Natural killer cell (primary cell): ENCODE results near the gene CYP26B1. TPM values are rescaled to one million over a fixed set of nuclear protein-coding genes. Genes with fewer than 3 reads are reported as not detected.

Source experiments
- ATAC-seq, 3 donors: fragments of 150-1000 bp in 2 of 3; fragments of 200-7000 bp in 1 of 3; cut with Tn5 transposase; 1 replicate in 1 of 3; 2 replicates in 2 of 3; pipeline ENCODE4 v1.10.0; 2021; ENCODE audit warnings: mild to moderate bottlenecking in 2 of 3, moderate library complexity in 2 of 3
- DNase-seq, 2 donors: peaks; one replicate each; pipeline versions ENCODE4 v3.0.0 to v3.0.0-alpha.2; 2013 to 2021; ENCODE audit warnings: mixed read lengths in 1 of 2
- H3K27ac ChIP-seq: one replicate; pipeline ENCODE4 v1.5.1; 2013; ENCODE audit warnings: mild to moderate bottlenecking, low read length
- H3K27me3 ChIP-seq: one replicate; pipeline ENCODE4 v1.6.1; 2013; ENCODE audit warnings: low read length; ENCODE audit not compliant: control insufficient read depth, insufficient read depth
- H3K36me3 ChIP-seq: one replicate; pipeline ENCODE4 v1.6.1; 2013; ENCODE audit warnings: low read length; ENCODE audit not compliant: control insufficient read depth, insufficient read depth
- H3K4me1 ChIP-seq: one replicate; pipeline ENCODE4 v1.6.1; 2013; ENCODE audit warnings: low read length; ENCODE audit not compliant: control insufficient read depth, insufficient read depth
- H3K4me3 ChIP-seq: one replicate; pipeline ENCODE4 v1.5.1; 2013; ENCODE audit warnings: low read length
- H3K9me3 ChIP-seq: one replicate; pipeline ENCODE4 v1.6.1; 2013; ENCODE audit warnings: low read length; ENCODE audit not compliant: control insufficient read depth, insufficient read depth
- H3K27ac Mint-ChIP-seq, 2 donors: one replicate each; pipeline ENCODE4 v1.8.0; 2022; ENCODE audit warnings: mild to moderate bottlenecking in 2 of 2, mixed read lengths in 2 of 2, moderate library complexity in 1 of 2
- H3K27me3 Mint-ChIP-seq, 2 donors: one replicate each; pipeline ENCODE4 v1.8.0; 2022; ENCODE audit warnings: low read depth in 2 of 2, mixed read lengths in 2 of 2
- H3K36me3 Mint-ChIP-seq: one replicate; pipeline ENCODE4 v1.8.0; 2022; ENCODE audit warnings: mixed read lengths
- H3K4me1 Mint-ChIP-seq, 2 donors: one replicate each; pipeline ENCODE4 v1.8.0; 2022; ENCODE audit warnings: mixed read lengths in 2 of 2
- H3K4me3 Mint-ChIP-seq: one replicate; pipeline ENCODE4 v1.8.0; 2022; ENCODE audit warnings: mild to moderate bottlenecking, moderate library complexity, mixed read lengths
- H3K9me3 Mint-ChIP-seq, 2 donors: one replicate each; pipeline ENCODE4 v1.8.0; 2022; ENCODE audit warnings: mixed read lengths in 2 of 2
- WGBS: methylation state at CpG from one replicate; pipeline ENCODE4 v1.1.7; 2013; ENCODE audit warnings: missing lambda C conversion rate; ENCODE audit not compliant: insufficient coverage; 5-methylcytosine and 5-hydroxymethylcytosine counted together
- intact Hi-C: fragments of 100-400 bp; cut with micrococcal nuclease; formaldehyde crosslinking; loops from one replicate; pipeline ENCODE4 v1.14.2; 2022
- total RNA-seq, 4 donors: library from RNA; stranded (reverse); fragments of 120-200 nt in 1 of 4; gene quantifications; one replicate each; pipeline versions ENCODE4 v1.2.3 to v1.2.4, GENCODE V29; 2013 to 2022
- TF ChIP-seq, protein P1 (sequence below): fragments of 200-600 bp; IDR thresholded peaks from one replicate; pipeline ENCODE4 v1.8.0; 2022; ENCODE audit warnings: antibody characterized with exemption

Gene CYP26B1
- total RNA-seq, 3 donors from 2014 or later (not counting 1 experiment from before 2014, with no cell fraction given) = not detected

DNA sequence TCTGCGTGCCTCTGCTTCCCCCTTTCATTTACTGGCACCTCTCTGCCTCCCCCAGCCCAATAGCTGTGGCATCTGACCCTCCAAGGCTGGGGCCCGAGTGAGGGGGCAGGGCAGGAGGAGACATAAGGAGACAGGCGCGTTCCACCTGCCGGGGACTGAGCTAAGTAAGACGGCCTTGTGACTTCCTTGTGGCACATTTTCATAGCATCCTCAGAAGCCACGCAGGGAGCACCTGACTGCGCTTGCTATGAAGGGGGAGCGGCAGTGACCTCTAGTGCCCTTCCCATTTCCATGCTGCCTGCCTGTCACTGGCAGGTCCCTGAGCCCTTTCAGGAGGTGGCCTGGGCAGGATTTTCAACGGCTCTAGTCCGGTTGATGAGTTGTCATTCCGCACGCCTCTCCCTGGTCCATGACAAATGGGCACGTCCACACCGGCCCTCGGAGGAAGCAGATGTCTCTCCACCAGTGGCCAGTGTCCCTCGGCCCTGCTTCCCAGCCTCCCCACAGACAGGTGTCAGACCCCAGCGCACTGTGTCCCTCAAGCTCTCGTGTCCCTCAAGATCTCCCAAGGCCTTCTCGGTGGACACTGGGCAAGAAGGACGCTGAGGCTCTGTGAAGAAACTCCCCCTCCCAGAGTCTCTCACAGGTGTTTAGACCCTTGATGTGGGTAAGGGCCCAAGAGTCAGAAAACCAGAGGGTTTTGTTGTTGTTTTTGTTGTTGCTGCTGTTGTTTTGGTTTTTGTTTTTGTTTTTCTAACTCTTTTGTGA is 42.7 kb downstream of the CYP26B1 start:
- Histone ChIP-seq H3K9me3 (no peaks in the 10 kb centered on the region), H3K4me1 (no peaks in the 10 kb centered on the region), H3K4me3 (no peak overlapping the region), H3K27me3 (peaks cover 2% of the 10 kb centered on the region), H3K27ac (no peak overlapping the region), H3K36me3 (no peaks in the 10 kb centered on the region)
- TF ChIP-seq, protein P1, sequence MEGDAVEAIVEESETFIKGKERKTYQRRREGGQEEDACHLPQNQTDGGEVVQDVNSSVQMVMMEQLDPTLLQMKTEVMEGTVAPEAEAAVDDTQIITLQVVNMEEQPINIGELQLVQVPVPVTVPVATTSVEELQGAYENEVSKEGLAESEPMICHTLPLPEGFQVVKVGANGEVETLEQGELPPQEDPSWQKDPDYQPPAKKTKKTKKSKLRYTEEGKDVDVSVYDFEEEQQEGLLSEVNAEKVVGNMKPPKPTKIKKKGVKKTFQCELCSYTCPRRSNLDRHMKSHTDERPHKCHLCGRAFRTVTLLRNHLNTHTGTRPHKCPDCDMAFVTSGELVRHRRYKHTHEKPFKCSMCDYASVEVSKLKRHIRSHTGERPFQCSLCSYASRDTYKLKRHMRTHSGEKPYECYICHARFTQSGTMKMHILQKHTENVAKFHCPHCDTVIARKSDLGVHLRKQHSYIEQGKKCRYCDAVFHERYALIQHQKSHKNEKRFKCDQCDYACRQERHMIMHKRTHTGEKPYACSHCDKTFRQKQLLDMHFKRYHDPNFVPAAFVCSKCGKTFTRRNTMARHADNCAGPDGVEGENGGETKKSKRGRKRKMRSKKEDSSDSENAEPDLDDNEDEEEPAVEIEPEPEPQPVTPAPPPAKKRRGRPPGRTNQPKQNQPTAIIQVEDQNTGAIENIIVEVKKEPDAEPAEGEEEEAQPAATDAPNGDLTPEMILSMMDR = no peak
- H3K27me3 Mint-ChIP-seq = peaks cover 5 to 14% of the 10 kb centered on the region in 2 donors
- no peak overlapping the region for H3K27ac Mint-ChIP-seq
- H3K4me3 Mint-ChIP-seq = no peak overlapping the region
- no peaks in the 10 kb centered on the region for H3K9me3 Mint-ChIP-seq
- DNase-seq (no peak), ATAC-seq (no peak)
- intact Hi-C loops = no loop called here
- WGBS = 79% methylated on average over 21 of the region's 21 CpGs
- H3K36me3 Mint-ChIP-seq = no peaks in the 10 kb centered on the region
- no peaks in the 10 kb centered on the region for H3K4me1 Mint-ChIP-seq

DNA sequence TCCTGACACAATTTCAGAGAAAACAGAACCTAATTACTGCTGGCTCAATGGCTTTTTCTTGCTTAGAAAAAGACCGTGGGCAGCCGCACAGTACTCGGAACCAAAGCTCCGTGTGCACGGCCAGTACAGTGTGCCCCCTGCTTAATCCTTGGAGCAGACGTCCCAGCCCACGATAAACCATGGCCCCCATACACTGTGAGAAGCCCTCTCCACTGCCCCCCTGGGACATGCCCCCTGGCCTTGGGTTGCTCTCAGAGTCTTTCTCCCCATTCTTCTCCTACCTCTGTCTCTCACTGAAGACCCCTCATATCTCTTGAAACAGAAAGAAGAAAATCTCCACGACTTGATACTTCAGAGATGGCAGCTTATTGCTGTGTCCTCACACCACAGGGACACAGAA is 44.0 kb downstream of the CYP26B1 start:
- intact Hi-C loops = no loop called here

DNA sequence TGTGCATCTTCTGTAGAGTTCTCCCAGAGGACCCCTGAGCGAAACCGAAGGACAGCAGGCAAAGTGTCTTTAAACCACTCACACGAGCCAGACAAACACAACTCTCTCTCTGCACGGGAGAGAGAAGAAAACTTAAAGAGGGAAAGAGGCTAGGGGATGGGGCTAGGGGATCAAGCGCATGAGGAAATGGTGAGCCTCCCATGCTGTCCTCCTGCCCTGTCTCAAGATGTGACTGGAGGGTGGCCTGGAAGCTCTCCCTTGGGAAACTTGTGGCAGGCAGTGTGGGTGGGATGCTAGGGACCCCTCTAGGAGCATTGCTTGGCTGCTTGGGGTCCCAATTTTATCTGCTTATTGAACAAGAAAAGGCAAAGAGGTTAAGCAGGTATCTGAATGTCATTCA is 44.5 kb downstream of the CYP26B1 start:
- Histone ChIP-seq H3K36me3 (no peaks in the 10 kb centered on the region), H3K9me3 (no peaks in the 10 kb centered on the region), H3K27ac (no peak overlapping the region), H3K4me1 (no peaks in the 10 kb centered on the region), H3K27me3 (no peaks in the 10 kb centered on the region), H3K4me3 (no peak overlapping the region)
- DNase-seq (no peak), ATAC-seq (no peak)
- Mint-ChIP-seq H3K4me3 (no peak overlapping the region), H3K9me3 (no peaks in the 10 kb centered on the region), H3K27me3 (peaks cover 7 to 14% of the 10 kb centered on the region in 2 donors), H3K4me1 (no peaks in the 10 kb centered on the region), H3K27ac (no peak overlapping the region), H3K36me3 (no peaks in the 10 kb centered on the region)
- WGBS = 75% methylated on average over 2 of the region's 5 CpGs
- TF ChIP-seq, protein P1 = no peak
- intact Hi-C loops = no loop called here

More for the DNA sequence above, 44.0 kb downstream of the CYP26B1 start:
- Histone ChIP-seq H3K27me3 (no peaks in the 10 kb centered on the region), H3K9me3 (no peaks in the 10 kb centered on the region), H3K4me1 (no peaks in the 10 kb centered on the region), H3K36me3 (no peaks in the 10 kb centered on the region), H3K4me3 (no peak overlapping the region), H3K27ac (no peak overlapping the region)
- ATAC-seq = no peak
- Mint-ChIP-seq H3K9me3 (no peaks in the 10 kb centered on the region), H3K36me3 (no peaks in the 10 kb centered on the region), H3K4me3 (no peak overlapping the region), H3K27ac (no peak overlapping the region), H3K4me1 (no peaks in the 10 kb centered on the region), H3K27me3 (peaks cover 7 to 14% of the 10 kb centered on the region in 2 donors)
- TF ChIP-seq, protein P1 = no peak
- no peak for DNase-seq
- WGBS = 90% methylated on average over 8 of the region's 8 CpGs

DNA sequence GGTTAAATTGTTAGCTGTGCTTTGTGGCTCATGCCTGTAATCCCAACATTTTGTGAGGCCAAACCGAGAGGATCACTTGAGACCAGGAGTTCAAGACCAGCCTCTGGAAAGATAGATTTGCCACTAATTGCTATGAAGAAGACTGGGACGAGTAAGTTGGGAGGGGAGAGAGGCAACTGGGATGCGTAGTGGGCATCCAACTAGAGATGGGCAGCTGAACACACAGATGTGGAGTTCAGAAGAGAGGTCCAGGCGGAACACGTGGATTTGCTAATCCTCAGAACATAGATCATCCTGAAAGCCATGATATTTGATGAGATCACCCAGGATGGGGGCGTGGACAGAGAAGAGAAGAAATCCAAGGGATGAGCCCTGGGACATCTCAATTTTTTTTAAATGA is 48.7 kb downstream of the CYP26B1 start:
- H3K4me1 ChIP-seq = no peaks in the 10 kb centered on the region
- H3K27me3 Mint-ChIP-seq = peaks cover 2 to 8% of the 10 kb centered on the region in 2 donors
- no peak overlapping the region for H3K4me3 Mint-ChIP-seq
- TF ChIP-seq, protein P1 = no peak
- H3K4me3 ChIP-seq = no peak overlapping the region
- H3K9me3 Mint-ChIP-seq = no peaks in the 10 kb centered on the region
- no peak for DNase-seq
- no peaks in the 10 kb centered on the region for H3K9me3 ChIP-seq
- no peak overlapping the region for H3K27ac Mint-ChIP-seq
- H3K4me1 Mint-ChIP-seq = no peaks in the 10 kb centered on the region
- no peaks in the 10 kb centered on the region for H3K36me3 Mint-ChIP-seq
- H3K36me3 ChIP-seq = no peaks in the 10 kb centered on the region
- H3K27ac ChIP-seq = no peak overlapping the region
- 86% methylated on average over 5 of the region's 6 CpGs for WGBS
- ATAC-seq = no peak
- no peaks in the 10 kb centered on the region for H3K27me3 ChIP-seq
- intact Hi-C loops = no loop called here
